RWPE2 (cell line): Measurements from ENCODE around the gene FXYD4.

ENCODE experiments used
- ATAC-seq: fragments of 200-7000 bp; cut with Tn5 transposase; 3 replicates; pipeline ENCODE4 v1.9.1; 2021; ENCODE audit warnings: low read depth
- DNase-seq: peaks from one replicate; pipeline ENCODE4 v3.0.0-alpha.2; 2020; ENCODE audit warnings: low spot score
- H3K27ac ChIP-seq: fragments of 450-650 bp; 2 replicates; pipeline ENCODE4 v1.5.1; 2017; ENCODE audit warnings: mild to moderate bottlenecking; ENCODE audit not compliant: poor library complexity, severe bottlenecking
- H3K27me3 ChIP-seq: fragments of 250-450 bp; sonication (Bioruptor Pico); 2 replicates; pipeline ENCODE4 v1.5.1; 2021; ENCODE audit warnings: mild to moderate bottlenecking, moderate library complexity; ENCODE audit not compliant: insufficient read depth, poor library complexity, severe bottlenecking
- H3K36me3 ChIP-seq: fragments of 250-450 bp; sonication (Bioruptor Pico); 2 replicates; pipeline ENCODE4 v1.5.1; 2020; ENCODE audit warnings: low read depth, mild to moderate bottlenecking, moderate library complexity
- H3K4me1 ChIP-seq: fragments of 250-450 bp; sonication (Bioruptor Pico); 2 replicates; pipeline ENCODE4 v1.5.1; 2021; ENCODE audit warnings: mild to moderate bottlenecking, moderate library complexity; ENCODE audit not compliant: insufficient read depth, poor library complexity, severe bottlenecking
- H3K4me3 ChIP-seq: fragments of 250-450 bp; sonication (Bioruptor Pico); 2 replicates; pipeline ENCODE4 v1.5.1; 2021; ENCODE audit warnings: mild to moderate bottlenecking, moderate library complexity; ENCODE audit not compliant: severe bottlenecking
- H3K9me3 ChIP-seq: fragments of 250-450 bp; sonication (Bioruptor Pico); 2 replicates; pipeline ENCODE4 v1.5.1; 2021; ENCODE audit warnings: mild to moderate bottlenecking, moderate library complexity; ENCODE audit not compliant: severe bottlenecking
- TF ChIP-seq, protein P1 (sequence below): fragments of 450-650 bp; IDR thresholded peaks from one replicate; pipeline ENCODE4 v1.5.1; 2017; ENCODE audit warnings: mild to moderate bottlenecking, moderate library complexity; ENCODE audit not compliant: poor library complexity, severe bottlenecking

Gene FXYD4

GRCh38 chr10:43355749-43356371 lies 15.6 kb upstream of the FXYD4 start:
- Histone ChIP-seq H3K36me3 (no peaks in the 10 kb centered on the region), H3K4me3 (no peak overlapping the region), H3K4me1 (peaks cover 10% of the 10 kb centered on the region), H3K9me3 (no peaks in the 10 kb centered on the region), H3K27ac (peak overlapping the region; percentile 66), H3K27me3 (no peaks in the 10 kb centered on the region)
- ATAC-seq (peak; percentile 97), DNase-seq (no peak)
- TF ChIP-seq, protein P1, sequence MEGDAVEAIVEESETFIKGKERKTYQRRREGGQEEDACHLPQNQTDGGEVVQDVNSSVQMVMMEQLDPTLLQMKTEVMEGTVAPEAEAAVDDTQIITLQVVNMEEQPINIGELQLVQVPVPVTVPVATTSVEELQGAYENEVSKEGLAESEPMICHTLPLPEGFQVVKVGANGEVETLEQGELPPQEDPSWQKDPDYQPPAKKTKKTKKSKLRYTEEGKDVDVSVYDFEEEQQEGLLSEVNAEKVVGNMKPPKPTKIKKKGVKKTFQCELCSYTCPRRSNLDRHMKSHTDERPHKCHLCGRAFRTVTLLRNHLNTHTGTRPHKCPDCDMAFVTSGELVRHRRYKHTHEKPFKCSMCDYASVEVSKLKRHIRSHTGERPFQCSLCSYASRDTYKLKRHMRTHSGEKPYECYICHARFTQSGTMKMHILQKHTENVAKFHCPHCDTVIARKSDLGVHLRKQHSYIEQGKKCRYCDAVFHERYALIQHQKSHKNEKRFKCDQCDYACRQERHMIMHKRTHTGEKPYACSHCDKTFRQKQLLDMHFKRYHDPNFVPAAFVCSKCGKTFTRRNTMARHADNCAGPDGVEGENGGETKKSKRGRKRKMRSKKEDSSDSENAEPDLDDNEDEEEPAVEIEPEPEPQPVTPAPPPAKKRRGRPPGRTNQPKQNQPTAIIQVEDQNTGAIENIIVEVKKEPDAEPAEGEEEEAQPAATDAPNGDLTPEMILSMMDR: peak; percentile 33

GRCh38 chr10:43360086-43360485 lies 11.3 kb upstream of the FXYD4 start:
- DNase-seq: no peak
- no peak overlapping the region for H3K4me3 ChIP-seq
- no peak for ATAC-seq
- no peaks in the 10 kb centered on the region for H3K36me3 ChIP-seq
- TF ChIP-seq, protein P1: no peak
- no peak overlapping the region for H3K27ac ChIP-seq
- peaks cover 10% of the 10 kb centered on the region for H3K4me1 ChIP-seq
- no peaks in the 10 kb centered on the region for H3K9me3 ChIP-seq
- H3K27me3 ChIP-seq: no peaks in the 10 kb centered on the region

DNA sequence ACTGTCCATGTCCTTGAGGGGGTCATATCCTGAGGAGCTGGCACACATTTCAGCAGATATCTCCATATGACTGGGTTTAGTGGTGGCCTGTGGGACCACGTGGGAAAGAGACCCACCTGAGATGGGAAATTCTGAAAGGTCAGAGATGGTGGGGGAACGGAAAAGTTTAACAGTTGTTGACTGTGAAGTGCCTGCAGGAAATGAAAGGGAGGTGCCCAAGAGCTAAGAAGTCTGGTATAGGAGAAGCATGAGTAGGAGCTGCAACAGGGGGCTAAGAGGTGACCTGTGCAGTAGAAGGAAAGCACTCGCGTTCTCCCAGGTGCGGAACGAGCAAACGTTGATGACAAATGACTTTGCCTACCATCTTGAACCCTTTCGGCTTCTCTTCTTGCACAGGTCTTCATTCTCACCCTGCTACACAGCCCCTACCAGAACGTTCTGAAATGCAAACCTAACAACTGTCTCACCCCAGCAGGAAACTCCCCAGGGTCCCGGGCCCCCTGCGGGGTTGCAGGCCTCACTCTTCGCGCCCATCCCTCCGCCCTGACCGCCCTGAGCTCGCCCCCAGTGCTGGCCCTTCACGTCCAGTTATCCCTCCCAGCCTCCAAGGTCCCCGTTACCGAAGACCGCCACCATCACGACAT lies 9.8 kb upstream of the FXYD4 start:
- peak overlapping the region; percentile 39 for H3K27ac ChIP-seq
- no peak for ATAC-seq

GRCh38 chr10:43362191-43362839 lies 9.1 kb upstream of the FXYD4 start:
- peak; percentile 97 for ATAC-seq

More for the DNA sequence above, 9.8 kb upstream of the FXYD4 start:
- peak overlapping the region; percentile 57 for H3K4me3 ChIP-seq
- H3K27me3 ChIP-seq: no peaks in the 10 kb centered on the region
- no peaks in the 10 kb centered on the region for H3K9me3 ChIP-seq
- H3K4me1 ChIP-seq: no peaks in the 10 kb centered on the region
- no peaks in the 10 kb centered on the region for H3K36me3 ChIP-seq
- TF ChIP-seq, protein P1: no peak
- DNase-seq: no peak

More at GRCh38 chr10:43362191-43362839, 9.1 kb upstream of the FXYD4 start:
- peak; percentile 99 for DNase-seq
- TF ChIP-seq, protein P1: peak; percentile 69
- Histone ChIP-seq H3K4me1 (no peaks in the 10 kb centered on the region), H3K36me3 (no peaks in the 10 kb centered on the region), H3K27me3 (no peaks in the 10 kb centered on the region), H3K4me3 (peak overlapping the region; percentile 57), H3K27ac (peak overlapping the region; percentile 39), H3K9me3 (no peaks in the 10 kb centered on the region)
